ENCODE results near the gene PRDM5.

Gene PRDM5

GRCh38 chr4:120922381-120923206 is at the start of gene PRDM5:
Gene PRDM5, minus strand, starts transcription at chr4:120922726. Its CDS starts 118 bp downstream, at chr4:120922608.
- no peak for DNase-seq

DNA sequence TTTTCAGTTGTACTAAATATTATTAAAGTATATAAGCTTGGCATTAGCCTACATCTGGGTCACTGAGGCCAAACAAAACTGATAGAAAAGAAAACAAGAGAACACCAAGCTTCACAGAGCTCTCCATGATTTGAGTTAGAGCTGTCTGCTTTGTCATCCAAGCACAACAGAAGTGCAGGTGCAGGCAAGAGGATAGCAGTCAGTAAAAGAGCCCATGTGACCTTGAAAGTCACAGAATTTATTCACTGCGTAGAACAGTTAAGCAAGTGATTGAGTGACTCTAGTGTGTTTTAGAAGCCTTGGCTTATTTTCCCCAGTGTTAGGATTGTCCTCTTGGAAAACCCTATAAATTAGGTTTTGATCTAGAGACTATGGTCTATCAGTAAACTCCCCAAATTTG is 49.4 kb upstream of the PRDM5 start:
- DNase-seq, result no peak

GRCh38 chr4:120965938-120966337 is 43.4 kb upstream of the PRDM5 start:
- no peak for DNase-seq

GRCh38 chr4:120964596-120964995 is 42.1 kb upstream of the PRDM5 start:
- no peak for DNase-seq

DNA sequence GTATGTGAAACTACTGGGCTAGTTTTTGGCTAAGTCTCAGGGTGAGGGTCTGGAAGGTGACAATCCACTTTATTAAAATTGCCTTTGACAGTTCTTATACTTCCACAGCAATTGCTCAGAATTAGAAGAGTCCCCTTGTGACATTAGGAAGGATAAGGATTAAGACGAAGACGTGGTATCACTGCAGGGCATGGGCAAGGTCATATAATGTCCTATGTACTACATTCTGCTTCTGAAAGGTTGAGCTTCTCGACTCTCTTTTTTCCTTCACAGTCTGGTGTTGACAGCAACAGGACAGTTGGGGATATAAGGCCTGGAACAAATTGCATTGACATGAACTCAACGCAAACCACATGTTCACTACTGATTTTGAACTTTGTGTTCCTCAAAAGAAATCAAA is 40.9 kb upstream of the PRDM5 start:
- no peak for DNase-seq

- DNase-seq, result no peak
Observed at GRCh38 chr4:120960656-120961267, 38.2 kb upstream of the PRDM5 start.

GRCh38 chr4:120948382-120948781 is 25.9 kb upstream of the PRDM5 start:
- no peak for DNase-seq

DNA sequence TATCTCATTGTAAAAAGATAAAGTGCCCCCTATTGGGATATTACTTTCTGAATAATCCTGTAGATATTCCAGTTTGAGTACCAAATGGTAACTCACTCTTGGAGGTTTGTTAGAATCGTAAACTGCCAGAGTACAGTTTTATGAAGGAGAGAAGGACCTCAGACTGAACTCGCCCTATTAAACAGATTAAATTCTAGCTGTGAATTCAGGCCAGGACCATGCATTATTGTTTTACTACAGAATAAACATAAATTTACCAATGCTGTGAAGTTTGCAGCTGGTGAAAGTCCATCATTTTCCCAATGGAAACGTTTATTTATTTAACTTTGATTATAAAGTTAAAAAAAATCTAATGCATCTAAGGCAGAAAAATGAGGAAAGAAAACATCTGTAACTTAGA is 20.2 kb upstream of the PRDM5 start:
- DNase-seq, result no peak

DNA sequence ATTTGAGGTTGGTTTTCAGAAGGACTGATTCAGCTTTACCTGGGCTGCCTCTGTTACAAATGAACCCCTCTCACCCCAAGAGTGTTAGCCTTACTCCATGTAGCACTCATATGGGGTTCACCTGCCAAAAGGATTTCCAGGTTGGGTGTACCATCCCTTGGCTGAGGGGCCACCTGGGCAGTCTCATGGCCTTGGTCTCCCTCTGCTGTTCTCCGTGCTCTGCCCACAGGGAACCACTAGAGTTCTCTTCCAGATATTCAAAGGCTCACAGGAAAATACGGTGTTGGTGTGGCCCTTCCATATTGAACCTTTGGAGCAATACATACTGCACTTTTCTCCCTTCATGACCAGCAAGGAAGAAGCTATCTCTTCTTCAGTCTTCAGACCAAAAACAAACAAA is 18.0 kb upstream of the PRDM5 start:
- DNase-seq, result no peak

- no peak for DNase-seq
Observed at GRCh38 chr4:120939693-120940092, 17.2 kb upstream of the PRDM5 start.

DNA sequence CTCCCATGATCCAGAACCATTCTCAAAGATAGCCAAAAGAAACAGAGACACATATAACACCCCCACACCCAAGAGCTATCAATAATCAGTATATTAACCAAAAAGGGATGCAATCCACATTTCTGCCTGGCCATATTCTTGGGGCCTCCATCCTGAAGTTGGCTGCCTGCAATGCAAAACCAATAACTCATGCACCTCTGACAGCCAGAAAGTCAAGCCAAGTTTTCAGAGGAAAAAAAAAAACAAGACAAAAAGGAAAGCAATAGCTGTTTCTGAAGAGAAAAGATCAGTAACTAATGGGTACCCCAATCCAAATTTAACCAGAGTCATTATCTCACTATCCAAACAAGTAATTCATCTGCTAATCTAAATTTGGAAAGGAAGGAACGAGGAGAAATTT is 7.3 kb upstream of the PRDM5 start:
- DNase-seq, result no peak

DNA sequence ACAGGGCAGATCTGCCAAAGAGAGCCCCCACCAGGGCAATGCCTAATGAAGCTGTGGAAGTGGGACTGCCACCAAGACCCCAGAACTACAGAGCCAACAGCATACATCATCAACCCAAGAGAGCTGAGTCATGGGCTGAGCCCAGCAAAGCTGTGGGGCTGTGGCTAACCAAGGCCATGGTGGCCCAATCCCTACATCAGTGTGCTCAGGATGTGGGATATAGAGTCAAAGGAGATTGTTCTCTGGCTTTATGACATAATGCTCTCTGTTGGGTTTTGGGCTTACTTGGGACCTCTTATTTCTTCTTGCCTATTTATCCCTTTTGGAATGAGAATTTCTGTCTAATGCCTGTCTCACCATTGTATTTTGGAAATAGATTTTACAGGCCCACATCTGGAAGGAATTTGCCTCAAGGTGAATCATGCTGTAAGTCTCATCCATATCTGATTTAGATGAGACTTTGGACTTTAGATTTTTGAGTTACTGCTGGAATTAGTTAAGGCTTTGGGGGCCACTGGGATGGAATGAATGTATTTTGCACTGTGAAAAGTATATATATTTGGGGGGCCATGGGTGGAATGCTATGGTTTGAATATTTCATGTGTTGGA is 5.4 kb upstream of the PRDM5 start:
- no peak for DNase-seq

GRCh38 chr4:120926358-120927025 is 4.0 kb upstream of the PRDM5 start:
- DNase-seq, result no peak

- DNase-seq, result no peak
Observed at GRCh38 chr4:120924931-120925330, 2.4 kb upstream of the PRDM5 start.

- no peak for DNase-seq
Observed at GRCh38 chr4:120923207-120923522, 639 bp upstream of the PRDM5 start.

DNA sequence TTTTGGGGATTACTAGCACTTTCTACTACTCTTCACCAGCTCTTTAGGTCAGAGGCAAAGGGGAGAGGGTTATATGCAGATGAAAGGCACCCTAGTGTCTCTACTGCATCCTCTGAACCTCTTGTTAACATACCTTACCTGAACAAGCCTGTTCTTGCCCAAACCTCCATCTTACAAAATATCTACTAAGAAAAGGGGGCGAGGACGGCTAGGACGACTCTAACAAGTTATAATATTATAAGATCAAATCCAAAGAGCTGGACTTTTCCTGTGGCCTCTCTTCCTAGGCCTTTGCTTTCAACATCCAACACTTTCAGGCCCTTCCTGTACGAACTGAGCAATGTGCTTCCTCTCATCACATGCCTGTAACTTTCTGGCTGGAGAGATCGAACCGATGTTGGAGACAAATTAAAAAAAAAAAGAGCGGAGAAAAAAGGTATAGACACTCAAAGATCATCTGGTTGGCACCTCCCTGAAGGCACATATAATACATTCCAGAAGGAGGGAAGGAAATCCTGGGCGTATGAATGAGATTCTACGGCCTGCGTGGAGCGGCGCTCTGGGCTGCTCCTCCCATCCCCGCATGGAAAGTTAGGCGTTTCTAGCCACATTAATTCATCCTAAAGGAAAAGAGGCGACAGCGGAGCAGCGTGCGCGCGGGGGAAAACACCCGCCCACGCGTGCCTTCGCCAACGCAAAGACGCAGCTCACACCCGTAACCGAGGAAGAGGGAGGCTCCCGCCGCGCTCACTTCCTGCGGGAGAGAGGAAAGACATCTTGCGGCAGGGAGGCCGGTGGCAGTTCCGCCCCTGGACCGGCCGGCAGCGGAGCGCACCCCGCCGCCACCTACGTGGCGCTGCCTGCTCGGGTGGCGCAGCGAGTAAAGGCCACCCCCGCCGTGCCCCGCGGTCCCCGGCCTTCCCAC is 808 bp downstream of the PRDM5 start:
- DNase-seq, result no peak

GRCh38 chr4:120920666-120921065 is 1.9 kb downstream of the PRDM5 start:
- DNase-seq, result no peak

DNA sequence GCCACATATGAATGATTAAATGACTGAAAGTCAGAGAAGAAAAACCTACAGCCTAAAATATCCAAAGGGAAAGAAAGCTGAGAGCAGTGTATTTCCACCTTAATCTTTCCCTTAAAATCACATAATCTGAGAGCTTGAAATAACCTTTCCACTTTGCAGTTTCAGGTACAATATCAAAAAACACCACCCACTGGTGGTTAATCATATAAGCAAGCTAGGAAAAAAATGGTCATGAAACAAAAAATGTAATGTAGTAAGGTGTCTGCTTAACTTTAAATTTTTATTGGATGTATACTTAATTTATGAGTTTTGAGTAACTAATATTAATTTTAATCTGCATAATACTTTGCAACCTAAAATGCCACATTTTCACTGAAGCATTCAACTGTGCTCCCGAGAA is 3.2 kb downstream of the PRDM5 start:
- DNase-seq, result no peak

DNA sequence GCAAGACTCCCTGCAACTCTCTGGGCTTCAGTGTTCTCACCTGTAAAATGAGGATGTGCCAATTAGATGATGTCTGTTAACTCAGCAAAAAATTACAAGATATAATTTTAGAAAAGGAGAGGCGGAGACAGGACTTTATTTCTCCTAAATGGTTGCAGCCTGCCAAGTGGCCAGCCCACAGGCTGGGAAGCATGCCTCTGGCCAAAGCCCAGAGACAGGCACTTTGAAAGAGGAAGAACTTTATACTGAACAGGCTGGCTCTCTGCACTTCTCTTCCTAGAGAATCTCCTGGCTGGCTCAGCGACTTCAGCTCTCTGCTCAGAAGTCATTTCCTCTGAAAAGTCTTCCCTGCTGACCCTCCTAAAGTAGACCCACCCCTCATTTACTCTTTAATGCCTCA is 3.7 kb downstream of the PRDM5 start:
- DNase-seq, result no peak

GRCh38 chr4:120918092-120918491 is 4.4 kb downstream of the PRDM5 start:
- no peak for DNase-seq

- DNase-seq, result no peak
Observed at GRCh38 chr4:120916937-120917336, 5.6 kb downstream of the PRDM5 start.

GRCh38 chr4:120915336-120915735 is 7.2 kb downstream of the PRDM5 start:
- no peak for DNase-seq

GRCh38 chr4:120903419-120903818 is 19.1 kb downstream of the PRDM5 start:
- no peak for DNase-seq

Data from NCI-H2081 treated with DMSO at 0.1 percent for 48 hours (cell line).